Cerebellar nuclear complex (tissue), 1 donor: Measurements from ENCODE around the gene SOD1.
"Not testable (repeated sequence)": the region's sequence is repeated elsewhere in the genome, so short reads cannot be mapped to it uniquely, and the experiment has no call there.

Experiments
- DNase-seq, 2 experiments: peaks; one replicate each; lab custom pipeline; 2025; lab: John Stamatoyannopoulos, UW

SOD1 gene

GRCh38 chr21:31656199-31657095 is 3.0 kb upstream of the SOD1 start:
- no peak for DNase-seq

GRCh38 chr21:31658053-31658452 is 1.4 kb upstream of the SOD1 start:
- no peak for DNase-seq

- no peak for DNase-seq
Observed at GRCh38 chr21:31659286-31659535, 282 bp upstream of the SOD1 start.

- no peak for DNase-seq
Observed at GRCh38 chr21:31660259-31660565, 719 bp downstream of the SOD1 start.

GRCh38 chr21:31660591-31660990 is 1.1 kb downstream of the SOD1 start:
- DNase-seq = no peak

- no peak for DNase-seq
Observed at GRCh38 chr21:31663584-31664249, 4.2 kb downstream of the SOD1 start.

- no peak for DNase-seq
Observed at GRCh38 chr21:31665397-31665796, 5.9 kb downstream of the SOD1 start.

- not testable (repeated sequence) for DNase-seq
Observed at GRCh38 chr21:31665869-31666268, 6.4 kb downstream of the SOD1 start.

- no peak for DNase-seq
Observed at GRCh38 chr21:31666445-31667010, 7.0 kb downstream of the SOD1 start.

- DNase-seq = no peak
Observed at GRCh38 chr21:31667132-31667531, 7.6 kb downstream of the SOD1 start.

GRCh38 chr21:31667639-31668038 is 8.1 kb downstream of the SOD1 start:
- no peak for DNase-seq

GRCh38 chr21:31668651-31669491 is 9.4 kb downstream of the SOD1 start:
- no peak for DNase-seq

- DNase-seq = no peak
Observed at GRCh38 chr21:31670070-31670469, 10.6 kb downstream of the SOD1 start.

GRCh38 chr21:31671146-31671716 is 11.7 kb downstream of the SOD1 start:
- DNase-seq = no peak

GRCh38 chr21:31671931-31672330 is 12.4 kb downstream of the SOD1 start:
- DNase-seq = no peak

GRCh38 chr21:31673321-31673912 is 13.9 kb downstream of the SOD1 start:
- no peak for DNase-seq

GRCh38 chr21:31675318-31675717 is 15.8 kb downstream of the SOD1 start:
- no peak for DNase-seq

- no peak for DNase-seq
Observed at GRCh38 chr21:31675960-31676359, 16.5 kb downstream of the SOD1 start.

GRCh38 chr21:31677047-31677446 is 17.6 kb downstream of the SOD1 start:
- no peak for DNase-seq

GRCh38 chr21:31678478-31678877 is 19.0 kb downstream of the SOD1 start:
- DNase-seq = no peak

- DNase-seq = no peak
Observed at GRCh38 chr21:31682620-31683019, 23.1 kb downstream of the SOD1 start.

- DNase-seq = no peak
Observed at GRCh38 chr21:31683029-31683428, 23.5 kb downstream of the SOD1 start.
